IMR-90 (cell line): ENCODE measurements around the gene RELN. TPM values are rescaled to one million over a fixed set of nuclear protein-coding genes. Genes with fewer than 3 reads are reported as not detected.

Experiments
- ATAC-seq: fragments of 200-7000 bp; cut with Tn5 transposase; 2 replicates; pipeline ENCODE4 v1.9.1; 2020; ENCODE audit warnings: low read depth, mild to moderate bottlenecking, moderate library complexity
- BruUV-seq: library from RNA; stranded (reverse); fragments of 400-500 nt; replicated peaks from 2 replicates; lab custom pipeline; 2021; lab: Mats Ljungman, UMichigan
- CTCF ChIA-PET: fragments of 300-600 bp; formaldehyde crosslinking; extraction: SDS; loops from one replicate; lab custom pipeline; 2021; ENCODE audit warnings: antibody characterized with exemption; lab: Yijun Ruan, JAX
- POLR2A ChIA-PET: fragments of 300-600 bp; sonication (Branson Sonifier 250); formaldehyde crosslinking; loops from one replicate; lab custom pipeline; 2022; ENCODE audit warnings: antibody characterized with exemption; ENCODE audit not compliant: unreplicated experiment; lab: Charles Lee
- DNase-seq: peaks from one replicate; pipeline ENCODE4 v3.0.0; 2013
- H2AFZ ChIP-seq: replicated peaks from 2 replicates; pipeline ENCODE3; 2013; ENCODE audit warnings: low read length, mild to moderate bottlenecking; ENCODE audit not compliant: poor library complexity
- H2AK5ac ChIP-seq: 2 replicates; pipeline ENCODE4 v1.6.1; 2013; ENCODE audit warnings: low read depth, low read length, inconsistent platforms
- H2AK9ac ChIP-seq: replicated peaks from 2 replicates; pipeline ENCODE3; 2013; ENCODE audit warnings: mild to moderate bottlenecking, low read depth, low read length, moderate library complexity; ENCODE audit not compliant: poor library complexity
- H2BK120ac ChIP-seq: 2 replicates; pipeline ENCODE4 v1.6.1; 2013; ENCODE audit warnings: low read depth, low read length, inconsistent platforms
- H2BK15ac ChIP-seq: 3 replicates; pipeline ENCODE4 v1.6.1; 2013; ENCODE audit warnings: low read depth, low read length, inconsistent platforms
- H2BK20ac ChIP-seq: 2 replicates; pipeline ENCODE4 v1.6.1; 2013; ENCODE audit warnings: low read depth, mild to moderate bottlenecking, inconsistent platforms, low read length, moderate library complexity
- H2BK5ac ChIP-seq: 2 replicates; pipeline ENCODE4 v1.6.1; 2013; ENCODE audit warnings: mild to moderate bottlenecking, low read depth, low read length, inconsistent platforms; ENCODE audit not compliant: poor library complexity, severe bottlenecking
- H3K14ac ChIP-seq: replicated peaks from 2 replicates; pipeline ENCODE4 v1.6.1; 2013; ENCODE audit warnings: low read depth, low read length, inconsistent platforms
- H3K18ac ChIP-seq: 2 replicates; pipeline ENCODE4 v1.6.1; 2013; ENCODE audit warnings: low read depth, low read length, control low read depth
- H3K23ac ChIP-seq: 2 replicates; pipeline ENCODE4 v1.6.1; 2013; ENCODE audit warnings: low read depth, low read length, inconsistent platforms
- H3K27ac ChIP-seq: 2 replicates; pipeline ENCODE4 v1.5.1; 2013; ENCODE audit warnings: mild to moderate bottlenecking, control low read depth, low read length; ENCODE audit not compliant: insufficient read depth
- H3K27me3 ChIP-seq: 2 replicates; pipeline ENCODE4 v1.6.1; 2013; ENCODE audit warnings: low read length; ENCODE audit not compliant: control insufficient read depth, insufficient read depth
- H3K36me3 ChIP-seq: 2 replicates; pipeline ENCODE4 v1.6.1; 2013; ENCODE audit warnings: low read length, mixed read lengths; ENCODE audit not compliant: control insufficient read depth, insufficient read depth
- H3K4ac ChIP-seq: 2 replicates; pipeline ENCODE4 v1.6.1; 2013; ENCODE audit warnings: low read depth, low read length, inconsistent platforms
- H3K4me1 ChIP-seq: 2 replicates; pipeline ENCODE4 v1.6.1; 2013; ENCODE audit warnings: low read length, mixed read lengths; ENCODE audit not compliant: control insufficient read depth, insufficient read depth
- H3K4me2 ChIP-seq: 2 replicates; pipeline ENCODE4 v1.6.1; 2013; ENCODE audit warnings: low read depth, mild to moderate bottlenecking, control low read depth, low read length, moderate library complexity
- H3K4me3 ChIP-seq: 2 replicates; pipeline ENCODE4 v1.5.1; 2013; ENCODE audit warnings: low read depth, mild to moderate bottlenecking, control low read depth, low read length, moderate library complexity; ENCODE audit not compliant: insufficient read depth
- H3K56ac ChIP-seq: 2 replicates; pipeline ENCODE4 v1.6.1; 2013; ENCODE audit warnings: low read length, inconsistent platforms; ENCODE audit not compliant: insufficient read depth; ENCODE audit errors: extremely low read depth
- H3K79me1 ChIP-seq, 2 experiments: 2 replicates each; pipeline ENCODE4 v1.6.1; 2013; ENCODE audit warnings: low read length in 2 of 2, inconsistent platforms in 1 of 2, low read depth in 1 of 2
- H3K9ac ChIP-seq: 2 replicates; pipeline ENCODE4 v1.6.1; 2013; ENCODE audit warnings: low read depth, low read length, control low read depth
- H3K9me1 ChIP-seq: 2 replicates; pipeline ENCODE4 v1.6.1; 2013; ENCODE audit warnings: low read length, inconsistent platforms; ENCODE audit not compliant: insufficient read depth
- H3K9me3 ChIP-seq: 2 replicates; pipeline ENCODE4 v1.6.1; 2013; ENCODE audit warnings: low read length; ENCODE audit not compliant: control insufficient read depth, insufficient read depth
- H4K20me1 ChIP-seq: 2 replicates; pipeline ENCODE4 v1.6.1; 2013; ENCODE audit warnings: low read length, inconsistent platforms; ENCODE audit not compliant: insufficient read depth
- H4K5ac ChIP-seq: 2 replicates; pipeline ENCODE4 v1.6.1; 2013; ENCODE audit warnings: mild to moderate bottlenecking, low read depth, low read length, control low read depth
- H4K8ac ChIP-seq, 2 experiments: 2 replicates each; pipeline ENCODE4 v1.6.1; 2013; ENCODE audit warnings: low read depth in 2 of 2, low read length in 2 of 2, control low read depth in 1 of 2, inconsistent platforms in 1 of 2
- H4K91ac ChIP-seq: 2 replicates; pipeline ENCODE4 v1.6.1; 2013; ENCODE audit warnings: low read depth, low read length, inconsistent platforms; ENCODE audit not compliant: insufficient read depth
- CEBPB ChIP-seq: IDR thresholded peaks from 2 replicates; pipeline ENCODE4 v1.6.1; 2012; ENCODE audit warnings: low read depth, low read length, improper control_type of control experiment
- MAFK ChIP-seq: IDR thresholded peaks from 2 replicates; pipeline ENCODE4 v1.6.1; 2012; ENCODE audit warnings: low read depth, low read length, improper control_type of control experiment
- dilution Hi-C: fragments of 300-500 bp; cut with HindIII; formaldehyde crosslinking; loops from one replicate; pipeline ENCODE4 v1.14.3; 2018; ENCODE audit warnings: low sequenced_read_pairs; ENCODE audit not compliant: unreplicated experiment
- in situ Hi-C: fragments of 300-500 bp; cut with MboI; formaldehyde crosslinking; loops from 3 replicates; pipeline ENCODE4 v1.14.3; 2019; ENCODE audit warnings: low sequenced_read_pairs, inconsistent platforms, mixed read lengths
- intact Hi-C: fragments of 100-400 bp; cut with micrococcal nuclease; formaldehyde crosslinking; loops from 2 replicates; pipeline ENCODE4 v1.10.0; 2022
- polyA plus RNA-seq, 3 experiments: library from polyadenylated mRNA; depleted of rRNA; stranded (reverse); fragments of >200 nt; gene quantifications; 2 replicates each; pipeline ENCODE4 v1.2.3, GENCODE V29; 2012; ENCODE audit warnings: low replicate concordance in 1 of 3
- total RNA-seq: library from RNA; depleted of rRNA; stranded (reverse); fragments of >200 nt; gene quantifications from 2 replicates; pipeline ENCODE4 v1.2.3, GENCODE V29; 2012

RELN gene
- total and polyA plus RNA-seq, 2 of the 4 experiments (the other 2 are of a cell fraction) = 14.7 to 23.7 TPM

DNA sequence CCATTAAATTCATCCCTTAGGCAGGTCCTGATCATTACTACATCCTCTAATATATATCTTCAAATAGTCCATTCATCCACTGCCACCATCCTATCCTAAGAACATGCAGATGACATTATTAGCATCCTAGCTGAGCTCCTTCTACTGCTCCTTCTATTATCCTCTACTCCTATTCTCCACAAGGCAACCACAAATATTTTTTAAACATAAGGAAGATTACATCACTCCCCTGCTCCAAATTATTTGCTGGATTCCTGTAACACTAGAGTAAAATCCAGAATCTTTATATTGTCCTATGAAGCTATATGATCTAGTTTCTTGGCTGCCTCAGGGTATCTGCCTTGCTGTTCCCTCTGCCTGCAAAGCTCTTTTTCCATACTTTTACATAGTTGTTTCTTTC is 367.2 kb downstream of the RELN start:
- Histone ChIP-seq H3K36me3 (no peaks in the 10 kb centered on the region), H4K91ac (no peak overlapping the region), H4K5ac (no peak overlapping the region), H3K4me1 (peaks cover 3% of the 10 kb centered on the region; the same call in 1 of the 2 replicates), H2BK5ac (no peak overlapping the region), H4K8ac (no peak overlapping the region), H3K23ac (no peak overlapping the region), H2BK15ac (no peak overlapping the region; the same call in 2 of the 3 replicates), H3K18ac (peak overlapping the region; percentile 27; the same call in 1 of the 2 replicates), H4K20me1 (no peaks in the 10 kb centered on the region), H3K4me2 (no peak overlapping the region), H3K4me3 (no peak overlapping the region), H2BK20ac (peak overlapping the region; percentile 20; the same call in 1 of the 2 replicates), H3K79me1 (no peaks in the 10 kb centered on the region), H2AK5ac (no peak overlapping the region), H3K4ac (no peak overlapping the region), H2AK9ac (no peak overlapping the region), H3K9ac (no peak overlapping the region), H2BK120ac (peak overlapping the region; percentile 50; the same call in 1 of the 2 replicates), H3K9me3 (no peaks in the 10 kb centered on the region), H2AFZ (no peak overlapping the region), H3K14ac (no peak overlapping the region), H3K27me3 (no peaks in the 10 kb centered on the region), H3K27ac (no peak overlapping the region), H3K56ac (no peak overlapping the region), H3K9me1 (no peaks in the 10 kb centered on the region)
- in situ Hi-C loops = no loop called here
- peak; percentile 30 for DNase-seq
- dilution Hi-C loops = no loop called here
- ChIA-PET POLR2A (no interaction called here), CTCF (no interaction called here)
- peak; percentile 61 for ATAC-seq
- TF ChIP-seq CEBPB = peak; percentile 34; the same call in 1 of the 2 replicates
- TF ChIP-seq MAFK = no peak
- no TSS peak for BruUV-seq
- intact Hi-C loops = loop anchor here (10.0 kb wide), 1 partner anchor 183 kb away; no protein-coding TSS in a partner anchor
